CD14-positive monocyte (primary cell): ENCODE data around the gene HSPB1. TPM values are rescaled to one million over a fixed set of nuclear protein-coding genes. Genes with fewer than 3 reads are reported as not detected.
A peak's percentile ranks its signal among the peaks of the same experiment; 100 is the strongest.

Experiments
- DNase-seq, 3 donors: peaks; one replicate each; pipeline ENCODE4 v3.0.0-alpha.2; 2011 to 2022
- H2AFZ ChIP-seq: 2 replicates; pipeline ENCODE4 v1.6.0; 2012; ENCODE audit warnings: mild to moderate bottlenecking, low read depth, low read length, inconsistent platforms; ENCODE audit not compliant: insufficient read depth, poor library complexity, severe bottlenecking
- H3K27ac ChIP-seq, 2 donors: 1 replicate in 1 of 2; 2 replicates in 1 of 2; pipeline ENCODE4 v1.5.1; 2012 to 2013; ENCODE audit warnings: low read length in 2 of 2, control low read depth in 1 of 2, inconsistent platforms in 1 of 2, low read depth in 1 of 2, mild to moderate bottlenecking in 1 of 2
- H3K27me3 ChIP-seq, 2 donors: one replicate each; pipeline versions ENCODE4 v1.6.0 to v1.6.1; 2011 to 2013; ENCODE audit warnings: low read length in 2 of 2; ENCODE audit not compliant: control insufficient read depth in 2 of 2, insufficient read depth in 2 of 2
- H3K36me3 ChIP-seq, 2 donors: replicated peaks in 1 of 2; 1 replicate in 1 of 2; 2 replicates in 1 of 2; pipeline versions ENCODE4 v1.5.1 to v1.6.1; 2012 to 2013; ENCODE audit warnings: low read length in 2 of 2, control low read depth in 1 of 2, inconsistent platforms in 1 of 2, mild to moderate bottlenecking in 1 of 2; ENCODE audit not compliant: insufficient read depth in 2 of 2, control insufficient read depth in 1 of 2
- H3K4me1 ChIP-seq, 2 donors: 1 replicate in 1 of 2; 2 replicates in 1 of 2; pipeline versions ENCODE4 v1.5.1 to v1.6.1; 2012 to 2013; ENCODE audit warnings: low read length in 2 of 2, control low read depth in 1 of 2, inconsistent platforms in 1 of 2, mild to moderate bottlenecking in 1 of 2, moderate library complexity in 1 of 2; ENCODE audit not compliant: insufficient read depth in 2 of 2, control insufficient read depth in 1 of 2
- H3K4me2 ChIP-seq: replicated peaks from 2 replicates; pipeline ENCODE3; 2012; ENCODE audit warnings: low read length, moderate library complexity, mild to moderate bottlenecking; ENCODE audit not compliant: poor library complexity, severe bottlenecking; ENCODE audit errors: extremely low read depth
- H3K4me3 ChIP-seq, 3 experiments: fragments of 200-600 bp in 1 of 3; sonication (generic) in 1 of 3; replicated peaks in 1 of 3; 1 replicate in 2 of 3; 2 replicates in 1 of 3; pipeline ENCODE4 v1.5.1; 2011 to 2013; ENCODE audit warnings: low read length in 3 of 3, mild to moderate bottlenecking in 3 of 3, control low read depth in 2 of 3, low read depth in 2 of 3, inconsistent platforms in 1 of 3, moderate library complexity in 1 of 3
- H3K79me2 ChIP-seq: 2 replicates; pipeline ENCODE4 v1.6.0; 2012; ENCODE audit warnings: mild to moderate bottlenecking, control low read depth, inconsistent platforms, low read length, moderate library complexity; ENCODE audit not compliant: insufficient read depth
- H3K9ac ChIP-seq: 2 replicates; pipeline ENCODE4 v1.6.0; 2017; ENCODE audit warnings: low read length, mild to moderate bottlenecking; ENCODE audit not compliant: insufficient read depth, poor library complexity, severe bottlenecking
- H3K9me3 ChIP-seq, 2 donors: replicated peaks in 1 of 2; 1 replicate in 1 of 2; 2 replicates in 1 of 2; pipeline versions ENCODE4 v1.5.1 to v1.6.1; 2012 to 2013; ENCODE audit warnings: low read length in 2 of 2, control low read depth in 1 of 2; ENCODE audit not compliant: control insufficient read depth in 1 of 2, insufficient read depth in 1 of 2
- H4K20me1 ChIP-seq: 2 replicates; pipeline ENCODE4 v1.6.0; 2012; ENCODE audit warnings: mild to moderate bottlenecking, low read length, control low read depth, moderate library complexity; ENCODE audit not compliant: insufficient read depth
- H3K27ac Mint-ChIP-seq, 7 donors: one replicate each; pipeline ENCODE4 v1.8.0; 2020; ENCODE audit warnings: mild to moderate bottlenecking in 7 of 7, mixed read lengths in 7 of 7, moderate library complexity in 6 of 7, inconsistent platforms in 2 of 7
- H3K27me3 Mint-ChIP-seq, 3 donors: one replicate each; pipeline ENCODE4 v1.8.0; 2021 to 2022; ENCODE audit warnings: low read depth in 3 of 3, mild to moderate bottlenecking in 3 of 3, mixed read lengths in 3 of 3, moderate library complexity in 3 of 3, inconsistent platforms in 1 of 3
- H3K36me3 Mint-ChIP-seq, 2 donors: one replicate each; pipeline ENCODE4 v1.8.0; 2020; ENCODE audit warnings: mixed read lengths in 2 of 2, inconsistent platforms in 1 of 2, mild to moderate bottlenecking in 1 of 2
- H3K4me1 Mint-ChIP-seq: one replicate; pipeline ENCODE4 v1.8.0; 2020; ENCODE audit warnings: mild to moderate bottlenecking, mixed read lengths
- H3K4me3 Mint-ChIP-seq, 2 donors: one replicate each; pipeline ENCODE4 v1.8.0; 2020; ENCODE audit warnings: mild to moderate bottlenecking in 2 of 2, mixed read lengths in 2 of 2, moderate library complexity in 1 of 2
- H3K9me3 Mint-ChIP-seq, 7 donors: one replicate each; pipeline ENCODE4 v1.8.0; 2020 to 2022; ENCODE audit warnings: mixed read lengths in 7 of 7, mild to moderate bottlenecking in 6 of 7, moderate library complexity in 6 of 7, inconsistent platforms in 2 of 7
- CTCF ChIP-seq: fragments of 200-600 bp; IDR thresholded peaks from one replicate; pipeline ENCODE4 v1.8.0; 2022; ENCODE audit warnings: antibody characterized with exemption, mild to moderate bottlenecking
- WGBS: methylation state at CpG from one replicate; pipeline ENCODE4 v1.1.5; 2013; ENCODE audit warnings: missing lambda C conversion rate; ENCODE audit not compliant: insufficient coverage; 5-methylcytosine and 5-hydroxymethylcytosine counted together
- intact Hi-C, 2 donors: fragments of 100-400 bp; cut with micrococcal nuclease; formaldehyde crosslinking; loops; one replicate each; pipeline versions ENCODE4 v1.15.0 to v1.15.1; 2023
- polyA plus RNA-seq, 3 donors: library from polyadenylated mRNA; depleted of rRNA in 1 of 3; unstranded in 2 of 3; stranded (reverse) in 1 of 3; fragments of 300-500 nt in 2 of 3; fragments of >200 nt in 1 of 3; fragmentation: Illumina TruSeq in 2 of 3; gene quantifications; 1 replicate in 2 of 3; 2 replicates in 1 of 3; pipeline ENCODE4 v1.2.3, GENCODE V29; 2012 to 2021

The HSPB1 gene
- polyA plus RNA-seq, 3 donors: 8.3 to 20.7 (median 8.9) TPM

GRCh38 chr7:76349313-76349885, 46.9 kb downstream of the HSPB1 start:
- Histone ChIP-seq H3K36me3 (peaks cover 42 to 66% of the 10 kb centered on the region in 2 donors), H3K9ac (no peak overlapping the region), H3K4me2 (no peak overlapping the region), H3K27me3 (no peaks in the 10 kb centered on the region), H3K4me1 (peaks cover 5 to 11% of the 10 kb centered on the region in 2 donors), H3K27ac (peak overlapping the region in 1 of 2 donors; percentile 12), H3K79me2 (peaks cover 100% of the 10 kb centered on the region), H3K9me3 (no peaks in the 10 kb centered on the region), H2AFZ (no peak overlapping the region), H3K4me3 (no peak overlapping the region), H4K20me1 (peaks cover 100% of the 10 kb centered on the region)
- Mint-ChIP-seq H3K27me3 (peaks cover 0 to 5% (median 0%) of the 10 kb centered on the region in 3 donors), H3K9me3 (no peaks in the 10 kb centered on the region), H3K4me1 (peaks cover 27% of the 10 kb centered on the region), H3K36me3 (peaks cover 42 to 77% of the 10 kb centered on the region in 2 donors), H3K27ac (peak overlapping the region in 6 of 7 donors; percentile 7 to 73 (median 60)), H3K4me3 (no peak overlapping the region)
- intact Hi-C loops: no loop called here
- DNase-seq: no peak
- no peak for TF ChIP-seq CTCF
- WGBS: no CpG with 5 or more reads among the region's 8 CpGs

GRCh38 chr7:76351372-76351771, 48.9 kb downstream of the HSPB1 start:
- DNase-seq: no peak
- H2AFZ ChIP-seq: no peak overlapping the region
- Mint-ChIP-seq H3K27me3 (peaks cover 0 to 5% (median 0%) of the 10 kb centered on the region in 3 donors), H3K36me3 (peaks cover 40 to 73% of the 10 kb centered on the region in 2 donors), H3K4me1 (peaks cover 42% of the 10 kb centered on the region), H3K27ac (peak overlapping the region in 3 of 7 donors; percentile 1 to 63 (median 58)), H3K9me3 (no peaks in the 10 kb centered on the region), H3K4me3 (no peak overlapping the region)
- H3K36me3 ChIP-seq: peaks cover 33 to 54% of the 10 kb centered on the region in 2 donors
- peaks cover 100% of the 10 kb centered on the region for H3K79me2 ChIP-seq
- peak overlapping the region in 1 of 2 donors; percentile 20 for H3K27ac ChIP-seq
- peaks cover 16 to 25% of the 10 kb centered on the region in 2 donors for H3K4me1 ChIP-seq
- no peaks in the 10 kb centered on the region for H3K9me3 ChIP-seq
- no peak for TF ChIP-seq CTCF
- H3K9ac ChIP-seq: no peak overlapping the region
- H3K4me3 ChIP-seq: no peak overlapping the region
- H3K27me3 ChIP-seq: no peaks in the 10 kb centered on the region
- peaks cover 100% of the 10 kb centered on the region for H4K20me1 ChIP-seq
- intact Hi-C loops: no loop called here
- WGBS: 96% methylated on average over 4 of the region's 7 CpGs
- no peak overlapping the region for H3K4me2 ChIP-seq
